Measurements from ENCODE around the gene OBSCN.

The OBSCN gene

DNA sequence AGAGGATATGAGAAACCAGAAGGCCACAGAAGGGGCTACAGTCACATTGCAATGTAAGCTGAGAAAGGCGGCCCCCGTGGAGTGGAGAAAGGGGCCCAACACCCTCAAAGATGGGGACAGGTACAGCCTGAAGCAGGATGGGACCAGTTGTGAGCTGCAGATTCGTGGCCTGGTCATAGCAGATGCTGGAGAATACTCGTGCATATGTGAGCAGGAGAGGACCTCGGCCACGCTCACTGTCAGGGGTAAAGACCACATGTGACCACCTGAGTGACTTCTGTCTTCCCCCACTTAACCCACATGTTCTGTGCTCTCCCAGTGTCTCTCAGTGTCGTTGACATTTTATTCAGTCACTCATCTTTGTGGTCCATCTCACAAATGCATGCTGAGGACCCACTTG is 92.1 kb downstream of the OBSCN start:
- in situ Hi-C loops (cut with MboI; ENCODE audit: low sequenced_read_pairs) = no loop called here

- in situ Hi-C loops (cut with MboI; ENCODE audit: low sequenced_read_pairs) = no loop called here
These were observed 94.2 kb downstream of the OBSCN start for GRCh38 chr1:228302086-228302485.

GRCh38 chr1:228303596-228303995 is 95.8 kb downstream of the OBSCN start:
- in situ Hi-C loops (cut with MboI; ENCODE audit: low sequenced_read_pairs) = no loop called here

DNA sequence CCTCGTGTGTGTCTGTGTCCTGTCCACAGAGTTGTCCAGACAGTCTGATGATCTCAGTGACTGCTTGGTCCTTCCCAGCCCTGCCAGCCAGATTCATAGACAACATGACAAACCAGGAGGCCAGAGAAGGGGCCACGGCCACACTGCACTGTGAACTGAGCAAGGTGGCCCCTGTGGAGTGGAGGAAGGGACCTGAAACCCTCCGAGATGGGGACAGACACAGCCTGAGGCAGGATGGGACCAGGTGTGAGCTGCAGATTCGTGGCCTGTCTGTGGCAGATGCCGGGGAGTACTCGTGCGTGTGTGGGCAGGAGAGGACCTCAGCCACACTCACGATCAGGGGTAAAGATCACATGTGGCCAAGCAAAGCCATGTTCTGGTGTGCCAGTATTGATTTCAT is 96.4 kb downstream of the OBSCN start:
- in situ Hi-C loops (cut with MboI; ENCODE audit: low sequenced_read_pairs) = no loop called here

- in situ Hi-C loops (cut with MboI; ENCODE audit: low sequenced_read_pairs) = no loop called here
These were observed 97.0 kb downstream of the OBSCN start for GRCh38 chr1:228304766-228305395.

- in situ Hi-C loops (cut with MboI; ENCODE audit: low sequenced_read_pairs) = no loop called here
These were observed 97.9 kb downstream of the OBSCN start for GRCh38 chr1:228305721-228306152.

DNA sequence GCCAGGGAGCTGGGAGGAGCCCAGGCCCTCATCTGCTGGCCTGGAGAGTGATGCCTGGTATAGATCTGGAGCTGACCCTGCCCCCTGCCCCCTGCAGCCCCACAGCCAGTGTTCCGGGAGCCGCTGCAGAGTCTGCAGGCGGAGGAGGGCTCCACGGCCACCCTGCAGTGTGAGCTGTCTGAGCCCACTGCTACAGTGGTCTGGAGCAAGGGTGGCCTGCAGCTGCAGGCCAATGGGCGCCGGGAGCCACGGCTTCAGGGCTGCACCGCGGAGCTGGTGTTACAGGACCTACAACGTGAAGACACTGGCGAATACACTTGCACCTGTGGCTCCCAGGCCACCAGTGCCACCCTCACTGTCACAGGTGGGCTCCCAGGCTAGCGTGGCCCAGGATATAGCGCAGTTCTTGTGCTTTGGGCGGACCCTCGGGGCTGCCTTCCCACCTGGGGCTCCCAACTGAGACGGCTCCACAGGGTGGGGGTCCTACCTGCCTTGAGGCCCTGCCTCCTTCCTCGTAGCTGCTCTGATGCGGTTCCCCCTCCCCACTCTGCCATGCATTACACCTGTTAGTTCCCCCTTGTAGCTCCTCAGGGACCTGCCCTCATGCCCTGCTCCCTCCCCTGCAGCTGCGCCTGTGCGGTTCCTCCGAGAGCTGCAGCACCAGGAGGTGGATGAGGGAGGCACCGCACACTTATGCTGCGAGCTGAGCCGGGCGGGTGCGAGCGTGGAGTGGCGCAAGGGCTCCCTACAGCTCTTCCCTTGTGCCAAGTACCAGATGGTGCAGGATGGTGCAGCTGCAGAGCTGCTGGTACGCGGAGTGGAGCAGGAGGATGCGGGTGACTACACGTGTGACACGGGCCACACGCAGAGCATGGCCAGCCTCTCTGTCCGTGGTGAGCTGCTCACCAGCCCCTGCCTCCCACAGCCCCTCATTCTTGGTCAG is 98.7 kb downstream of the OBSCN start:
- in situ Hi-C loops (cut with MboI; ENCODE audit: low sequenced_read_pairs) = no loop called here

- in situ Hi-C loops (cut with MboI; ENCODE audit: low sequenced_read_pairs) = no loop called here
These were observed 99.6 kb downstream of the OBSCN start for GRCh38 chr1:228307218-228308023.

DNA sequence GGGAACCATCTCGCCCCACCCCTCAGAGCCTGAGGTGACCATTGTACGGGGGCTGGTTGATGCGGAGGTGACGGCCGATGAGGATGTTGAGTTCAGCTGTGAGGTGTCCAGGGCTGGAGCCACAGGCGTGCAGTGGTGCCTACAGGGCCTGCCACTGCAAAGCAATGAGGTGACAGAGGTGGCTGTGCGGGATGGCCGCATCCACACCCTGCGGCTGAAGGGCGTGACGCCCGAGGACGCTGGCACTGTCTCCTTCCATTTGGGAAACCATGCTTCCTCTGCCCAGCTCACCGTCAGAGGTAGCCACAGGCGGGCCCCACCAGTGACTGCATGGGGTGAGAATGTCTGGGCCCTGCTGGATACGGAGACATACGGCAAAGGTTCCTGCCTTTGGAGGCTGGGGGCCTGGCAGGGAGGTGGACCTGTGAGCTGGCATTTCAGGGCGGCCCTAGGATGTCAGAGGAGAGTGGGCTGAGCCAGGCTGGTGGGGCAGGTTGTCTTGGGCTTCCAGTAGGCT is 100.3 kb downstream of the OBSCN start:
- in situ Hi-C loops (cut with MboI; ENCODE audit: low sequenced_read_pairs) = no loop called here

DNA sequence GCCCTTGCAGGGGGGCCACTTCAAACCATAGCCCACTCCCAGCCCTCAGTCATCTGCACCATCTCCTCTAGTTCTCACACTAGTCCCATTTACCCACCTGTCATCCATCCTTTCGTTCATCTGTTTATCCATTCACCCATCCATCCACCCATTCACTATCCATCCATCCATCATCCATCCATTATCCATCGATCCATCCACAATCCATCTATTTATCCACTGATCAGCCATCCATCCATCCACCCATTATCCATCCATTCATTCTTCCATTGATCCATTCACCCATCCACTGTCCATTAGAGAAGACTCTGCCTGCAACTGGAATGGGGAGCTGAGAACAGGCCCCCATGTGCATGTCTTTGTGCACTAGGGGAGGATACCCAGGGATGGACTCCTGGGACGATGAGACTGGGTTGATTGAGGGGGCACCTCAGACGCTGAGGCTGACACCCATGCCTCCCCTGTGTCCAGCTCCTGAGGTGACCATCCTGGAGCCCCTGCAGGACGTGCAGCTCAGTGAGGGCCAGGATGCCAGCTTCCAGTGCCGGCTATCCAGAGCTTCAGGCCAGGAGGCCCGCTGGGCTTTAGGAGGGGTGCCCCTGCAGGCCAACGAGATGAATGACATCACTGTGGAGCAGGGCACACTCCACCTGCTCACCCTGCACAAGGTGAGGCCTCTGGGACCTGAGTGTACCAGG is 100.9 kb downstream of the OBSCN start:
- in situ Hi-C loops (cut with MboI; ENCODE audit: low sequenced_read_pairs) = no loop called here

DNA sequence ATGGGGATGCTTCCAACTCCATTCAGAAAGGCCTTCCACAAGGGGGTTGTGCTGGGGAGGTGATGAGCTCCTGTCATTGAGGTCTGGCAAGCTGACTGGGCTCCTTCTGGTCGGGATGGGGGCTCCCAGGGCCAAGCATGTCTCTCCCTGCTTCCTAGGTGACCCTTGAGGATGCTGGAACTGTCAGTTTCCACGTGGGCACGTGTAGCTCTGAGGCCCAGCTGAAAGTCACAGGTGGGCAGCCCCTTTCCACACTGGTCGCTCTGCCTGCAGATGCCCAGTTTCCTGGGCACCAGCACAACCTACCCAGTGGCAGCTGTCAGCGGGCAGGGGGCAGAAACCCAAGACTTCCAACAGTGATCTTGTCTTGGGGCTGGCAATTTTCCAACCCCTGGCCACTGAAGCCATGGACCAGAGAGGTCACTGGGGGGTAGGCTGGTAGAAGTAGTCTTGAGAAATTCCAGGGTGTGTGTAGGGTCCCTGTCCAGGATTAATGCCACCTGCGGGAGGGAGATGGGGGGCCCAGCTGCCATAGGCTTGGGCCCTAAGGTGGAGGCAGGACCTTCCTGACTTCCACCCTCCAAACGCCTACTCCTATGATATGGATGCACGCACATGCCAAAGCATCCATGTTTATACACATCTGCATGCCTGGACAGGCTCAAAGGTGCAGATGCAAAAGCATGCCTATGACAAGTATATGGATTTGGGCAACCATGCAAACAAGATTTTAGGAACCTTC is 101.7 kb downstream of the OBSCN start:
- in situ Hi-C loops (cut with MboI; ENCODE audit: low sequenced_read_pairs) = no loop called here

- in situ Hi-C loops (cut with MboI; ENCODE audit: low sequenced_read_pairs) = no loop called here
These were observed 102.4 kb downstream of the OBSCN start for GRCh38 chr1:228310162-228310792.

DNA sequence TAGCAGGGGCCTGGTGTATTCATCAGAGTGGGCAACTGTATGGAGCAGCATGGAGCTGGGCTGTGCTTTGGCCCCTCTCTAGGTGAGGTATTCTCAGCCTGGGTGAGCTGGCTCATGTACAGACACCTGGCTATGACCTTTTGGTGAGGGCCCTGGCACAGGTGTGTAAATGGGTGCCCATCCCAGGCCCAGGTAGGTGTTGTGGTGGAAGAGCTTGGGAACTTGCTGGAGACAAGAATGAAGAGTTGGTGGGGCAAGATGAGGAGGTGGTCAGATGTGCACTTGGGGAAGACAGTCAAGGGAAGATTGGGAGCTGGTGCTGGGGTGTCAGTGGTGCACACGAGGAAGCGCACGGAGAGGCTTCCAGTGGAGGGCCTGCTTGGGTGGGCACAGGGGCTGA is 103.2 kb downstream of the OBSCN start:
- in situ Hi-C loops (cut with MboI; ENCODE audit: low sequenced_read_pairs) = no loop called here

- in situ Hi-C loops (cut with MboI; ENCODE audit: low sequenced_read_pairs) = no loop called here
These were observed 104.4 kb downstream of the OBSCN start for GRCh38 chr1:228312136-228312764.

GRCh38 chr1:228313536-228314277 is 105.9 kb downstream of the OBSCN start:
- in situ Hi-C loops (cut with MboI; ENCODE audit: low sequenced_read_pairs) = no loop called here

GRCh38 chr1:228314315-228314657 is 106.4 kb downstream of the OBSCN start:
- in situ Hi-C loops (cut with MboI; ENCODE audit: low sequenced_read_pairs) = no loop called here

DNA sequence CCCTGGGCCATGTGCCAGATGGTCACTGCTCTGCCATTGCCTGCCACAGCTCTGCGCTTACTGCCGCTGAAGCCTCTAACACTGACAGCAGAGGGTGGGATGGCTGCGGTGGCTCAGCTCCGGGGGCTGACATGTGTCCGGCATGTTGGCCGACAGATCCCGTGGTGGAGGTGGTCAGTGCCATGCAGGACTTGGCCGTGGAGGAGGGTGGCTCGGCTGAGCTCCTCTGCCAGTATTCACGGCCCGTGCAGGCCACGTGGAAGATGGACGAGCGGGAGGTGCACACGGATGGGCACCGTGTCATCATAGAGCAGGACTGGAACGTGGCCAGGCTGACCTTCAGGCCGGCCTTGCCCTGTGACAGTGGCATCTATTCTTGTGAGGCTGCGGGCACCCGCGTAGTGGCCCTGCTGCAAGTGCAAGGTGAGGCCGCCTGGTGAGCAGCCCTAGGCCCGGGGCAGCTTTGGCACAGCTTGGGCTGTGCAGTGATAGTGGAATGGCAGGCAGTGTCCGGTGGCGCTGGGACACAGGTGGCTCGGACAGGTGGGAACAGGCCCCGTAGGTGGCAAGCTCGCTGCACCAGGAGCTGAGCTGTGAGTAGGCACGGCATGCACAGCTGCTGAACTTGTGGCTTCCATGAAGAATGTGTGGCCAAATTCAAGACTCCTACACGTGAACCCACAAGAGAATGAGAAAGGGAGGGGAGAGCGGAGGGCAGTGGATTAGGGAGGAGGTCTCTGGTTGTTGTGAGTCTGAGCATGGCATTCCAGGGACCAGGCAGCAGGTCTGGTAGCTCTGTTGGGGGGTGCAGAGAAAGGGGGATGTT is 107.0 kb downstream of the OBSCN start:
- in situ Hi-C loops (cut with MboI; ENCODE audit: low sequenced_read_pairs) = no loop called here
